ENCODE results near the gene LRRD1. TPM values are rescaled to one million over a fixed set of nuclear protein-coding genes. Genes with fewer than 3 reads are reported as not detected.

Gene LRRD1
- total RNA-seq, 2 donors from 2014 or later, result not detected

GRCh38 chr7:92119213-92119759 is 59.7 kb downstream of the LRRD1 start:
- no peak for TF ChIP-seq CTCF (conservative IDR thresholded peaks at IDR 0.05)
- no peak overlapping the region for H3K4me3 Mint-ChIP-seq
- WGBS, 2 experiments (ENCODE audit: insufficient coverage in 1 of 2, insufficient read length in 1 of 2), result 83 to 100% methylated on average over 1 of the region's 1 CpG
- no peaks in the 10 kb centered on the region for H3K9me3 Mint-ChIP-seq
- Histone ChIP-seq H3K4me1 (ENCODE audit: control insufficient read depth, insufficient read depth, low read length) (no peaks in the 10 kb centered on the region), H3K27me3 (ENCODE audit: control insufficient read depth, insufficient read depth, low read length, poor library complexity, severe bottlenecking) (no peaks in the 10 kb centered on the region), H3K9me3 (ENCODE audit: control insufficient read depth, low read length) (peaks cover 5% of the 10 kb centered on the region), H3K27ac (ENCODE audit: low read depth, low read length) (no peak overlapping the region), H3K9ac (ENCODE audit: extremely low read depth, low read length, poor library complexity, severe bottlenecking) (no peak overlapping the region), H3K36me3 (ENCODE audit: control insufficient read depth, insufficient read depth, low read length) (peaks cover 77% of the 10 kb centered on the region), H3K4me3 (ENCODE audit: low read length) (no peak overlapping the region)
- peaks cover 63% of the 10 kb centered on the region for H3K36me3 Mint-ChIP-seq (ENCODE audit: low read depth)
- no peaks in the 10 kb centered on the region for H3K27me3 Mint-ChIP-seq (ENCODE audit: insufficient read depth)
- no peak overlapping the region for H3K27ac Mint-ChIP-seq
- DNase-seq, result no peak
- no peaks in the 10 kb centered on the region for H3K4me1 Mint-ChIP-seq

GRCh38 chr7:92116949-92117348 is 62.0 kb downstream of the LRRD1 start:
- WGBS, 2 experiments (ENCODE audit: insufficient coverage in 1 of 2, insufficient read length in 1 of 2), result 100% methylated on average over 3 of the region's 3 CpGs; no CpG with 5 or more reads in 1 of the 2 experiments

GRCh38 chr7:92115821-92116220 is 63.1 kb downstream of the LRRD1 start:
- Mint-ChIP-seq H3K4me1 (no peaks in the 10 kb centered on the region), H3K27ac (no peak overlapping the region), H3K27me3 (ENCODE audit: insufficient read depth) (no peaks in the 10 kb centered on the region), H3K9me3 (no peaks in the 10 kb centered on the region), H3K4me3 (no peak overlapping the region), H3K36me3 (ENCODE audit: low read depth) (peaks cover 50% of the 10 kb centered on the region)
- Histone ChIP-seq H3K36me3 (ENCODE audit: control insufficient read depth, insufficient read depth, low read length) (peaks cover 68% of the 10 kb centered on the region), H3K4me1 (ENCODE audit: control insufficient read depth, insufficient read depth, low read length) (no peaks in the 10 kb centered on the region), H3K9ac (ENCODE audit: extremely low read depth, low read length, poor library complexity, severe bottlenecking) (no peak overlapping the region), H3K27ac (ENCODE audit: low read depth, low read length) (no peak overlapping the region), H3K4me3 (ENCODE audit: low read length) (no peak overlapping the region), H3K9me3 (ENCODE audit: control insufficient read depth, low read length) (no peaks in the 10 kb centered on the region), H3K27me3 (ENCODE audit: control insufficient read depth, insufficient read depth, low read length, poor library complexity, severe bottlenecking) (no peaks in the 10 kb centered on the region)
- DNase-seq, result no peak
- 93 to 95% methylated on average over 5 of the region's 5 CpGs for WGBS, 2 experiments (ENCODE audit: insufficient coverage in 1 of 2, insufficient read length in 1 of 2)
- no peak for TF ChIP-seq CTCF (conservative IDR thresholded peaks at IDR 0.05)

More at GRCh38 chr7:92116949-92117348, 62.0 kb downstream of the LRRD1 start:
- Histone ChIP-seq H3K9ac (ENCODE audit: extremely low read depth, low read length, poor library complexity, severe bottlenecking) (no peak overlapping the region), H3K4me3 (ENCODE audit: low read length) (no peak overlapping the region), H3K27me3 (ENCODE audit: control insufficient read depth, insufficient read depth, low read length, poor library complexity, severe bottlenecking) (no peaks in the 10 kb centered on the region), H3K9me3 (ENCODE audit: control insufficient read depth, low read length) (peaks cover 5% of the 10 kb centered on the region), H3K36me3 (ENCODE audit: control insufficient read depth, insufficient read depth, low read length) (peaks cover 68% of the 10 kb centered on the region), H3K27ac (ENCODE audit: low read depth, low read length) (no peak overlapping the region), H3K4me1 (ENCODE audit: control insufficient read depth, insufficient read depth, low read length) (no peaks in the 10 kb centered on the region)
- Mint-ChIP-seq H3K4me3 (no peak overlapping the region), H3K4me1 (no peaks in the 10 kb centered on the region), H3K27ac (no peak overlapping the region), H3K27me3 (ENCODE audit: insufficient read depth) (no peaks in the 10 kb centered on the region), H3K9me3 (no peaks in the 10 kb centered on the region), H3K36me3 (ENCODE audit: low read depth) (peaks cover 55% of the 10 kb centered on the region)
- DNase-seq, result no peak
- no peak for TF ChIP-seq CTCF (conservative IDR thresholded peaks at IDR 0.05)
